HCT116 (cell line): ENCODE results near the gene TRAPPC13. TPM values are rescaled to one million over a fixed set of nuclear protein-coding genes. Genes with fewer than 3 reads are reported as not detected.
A peak's percentile ranks its signal among the peaks of the same experiment; 100 is the strongest.

ENCODE experiments used
- ATAC-seq: fragments of 200-7000 bp; cut with Tn5 transposase; 2 replicates; pipeline ENCODE4 v1.9.1; 2020; ENCODE audit warnings: mild to moderate bottlenecking, moderate library complexity
- BruUV-seq: library from RNA; stranded (reverse); fragments of 400-500 nt; replicated peaks from 2 replicates; lab custom pipeline; 2021; lab: Mats Ljungman, UMichigan
- CTCF ChIA-PET: fragments of 300-600 bp; sonication (Branson Sonifier 250); formaldehyde crosslinking; loops from one replicate; lab custom pipeline; 2021; ENCODE audit warnings: antibody characterized with exemption; lab: Charles Lee
- POLR2A ChIA-PET: fragments of 300-600, 350-600 bp; sonication (Branson Sonifier 250); formaldehyde crosslinking; loops from one replicate; lab custom pipeline; 2021; ENCODE audit warnings: antibody characterized with exemption; lab: Charles Lee
- RAD21 ChIA-PET, 2 experiments: fragments of 300-600 bp; sonication (Branson Sonifier 250); formaldehyde crosslinking; loops; one replicate each; lab custom pipeline; 2023; ENCODE audit warnings: low total read pairs in 2 of 2; ENCODE audit not compliant: uncharacterized antibody in 2 of 2, unreplicated experiment in 2 of 2, low non-redundant PET in 1 of 2; lab: Charles Lee
- DNase-seq: peaks from one replicate; pipeline ENCODE4 v3.0.0-alpha.2; 2010; ENCODE audit warnings: low read depth, low spot score
- H2AFZ ChIP-seq: fragments of 200-600 bp; shearing (Covaris generic), sonication (generic); 2 replicates; pipeline ENCODE4 v1.6.1; 2017; ENCODE audit warnings: low read depth, mixed run types, mixed read lengths, antibody characterized with exemption, low read length; ENCODE audit not compliant: poor library complexity, severe bottlenecking
- H3K27ac ChIP-seq: 2 replicates; pipeline ENCODE4 v1.5.1; 2012; ENCODE audit warnings: low read depth, low read length
- H3K27me3 ChIP-seq: fragments of 200-600 bp; sonication (generic); 2 replicates; pipeline ENCODE4 v1.6.1; 2016; ENCODE audit warnings: mixed run types, low read length, mixed read lengths; ENCODE audit not compliant: insufficient read depth
- H3K36me3 ChIP-seq, 2 experiments: fragments of 200-500 bp in 1 of 2; fragments of 200-600 bp in 1 of 2; sonication (Bioruptor generic) in 1 of 2; sonication (generic) in 1 of 2; 2 replicates each; pipeline versions ENCODE4 v1.5.1 to v1.6.1; 2014 to 2016; ENCODE audit warnings: low read length in 2 of 2, inconsistent platforms in 1 of 2, mixed read lengths in 1 of 2, mixed run types in 1 of 2; ENCODE audit not compliant: insufficient read depth in 2 of 2, control insufficient read depth in 1 of 2
- H3K4me1 ChIP-seq, 2 experiments: fragments of 200-600 bp in 1 of 2; sonication (generic) in 1 of 2; 2 replicates each; pipeline versions ENCODE4 v1.5.1 to v1.6.1; 2012 to 2017; ENCODE audit warnings: low read length in 2 of 2, inconsistent platforms in 1 of 2, mild to moderate bottlenecking in 1 of 2, mixed read lengths in 1 of 2, mixed run types in 1 of 2, moderate library complexity in 1 of 2; ENCODE audit not compliant: insufficient read depth in 2 of 2, control insufficient read depth in 1 of 2
- H3K4me2 ChIP-seq: fragments of 200-600 bp; sonication (generic); 2 replicates; pipeline ENCODE4 v1.6.1; 2017; ENCODE audit warnings: mixed run types, low read length, mixed read lengths
- H3K4me3 ChIP-seq, 2 experiments: fragments of 200-600 bp in 1 of 2; sonication (generic) in 1 of 2; replicated peaks in 1 of 2; 2 replicates each; pipeline ENCODE4 v1.5.1; 2011 to 2016; ENCODE audit warnings: low read length in 2 of 2, control low read depth in 1 of 2, low read depth in 1 of 2, mild to moderate bottlenecking in 1 of 2, mixed read lengths in 1 of 2, mixed run types in 1 of 2
- H3K79me2 ChIP-seq: fragments of 200-600 bp; sonication (generic); 2 replicates; pipeline ENCODE4 v1.6.1; 2017; ENCODE audit warnings: mild to moderate bottlenecking, mixed run types, low read length, moderate library complexity, mixed read lengths; ENCODE audit not compliant: insufficient read depth
- H3K9ac ChIP-seq: fragments of 200-600 bp; sonication (generic); 2 replicates; pipeline ENCODE4 v1.6.1; 2016; ENCODE audit warnings: low read length, mixed read lengths
- H3K9me2 ChIP-seq: fragments of 200-600 bp; sonication (generic), shearing (Covaris generic); 2 replicates; pipeline ENCODE4 v1.6.1; 2017; ENCODE audit warnings: mixed run types, mild to moderate bottlenecking, moderate library complexity; ENCODE audit not compliant: insufficient read depth
- H3K9me3 ChIP-seq, 2 experiments: fragments of 200-500 bp in 1 of 2; fragments of 200-600 bp in 1 of 2; sonication (Bioruptor generic) in 1 of 2; sonication (generic) in 1 of 2; 2 replicates each; pipeline ENCODE4 v1.6.1; 2014 to 2017; ENCODE audit warnings: low read length in 2 of 2, mixed read lengths in 2 of 2, inconsistent platforms in 1 of 2, low read depth in 1 of 2, mild to moderate bottlenecking in 1 of 2, mixed run types in 1 of 2, moderate library complexity in 1 of 2; ENCODE audit not compliant: control insufficient read depth in 1 of 2, insufficient read depth in 1 of 2
- H4K20me1 ChIP-seq: fragments of 200-600 bp; sonication (generic), shearing (Covaris generic); 2 replicates; pipeline ENCODE4 v1.6.1; 2017; ENCODE audit warnings: mixed run types, mild to moderate bottlenecking, moderate library complexity; ENCODE audit not compliant: insufficient read depth
- CEBPB ChIP-seq: IDR thresholded peaks from 2 replicates; pipeline ENCODE4 v1.6.1; 2012; ENCODE audit warnings: low read depth
- EGR1 ChIP-seq: IDR thresholded peaks from 2 replicates; pipeline ENCODE4 v1.6.1; 2012; ENCODE audit warnings: low read depth
- EZH2 ChIP-seq: fragments of 200-600 bp; sonication (generic); IDR thresholded peaks from 2 replicates; pipeline ENCODE4 v1.6.1; 2017; ENCODE audit warnings: antibody characterized with exemption, mixed run types
- FOSL1 ChIP-seq: IDR thresholded peaks from 2 replicates; pipeline ENCODE4 v1.6.1; 2012; ENCODE audit warnings: low read depth
- JUND ChIP-seq: IDR thresholded peaks from 2 replicates; pipeline ENCODE4 v1.6.1; 2012
- POLR2A ChIP-seq: IDR thresholded peaks from 2 replicates; pipeline ENCODE4 v1.7.0; 2011; ENCODE audit warnings: borderline replicate concordance; ENCODE audit not compliant: insufficient read depth, insufficient read length; ENCODE audit errors: extremely low read depth
- REST ChIP-seq: IDR thresholded peaks from 2 replicates; pipeline ENCODE4 v1.6.1; 2012; ENCODE audit warnings: low read depth
- SIN3A ChIP-seq: IDR thresholded peaks from 2 replicates; pipeline ENCODE4 v1.6.1; 2012; ENCODE audit warnings: low read depth
- SP1 ChIP-seq: IDR thresholded peaks from 2 replicates; pipeline ENCODE4 v1.6.1; 2012; ENCODE audit warnings: low read depth
- ZNF274 ChIP-seq: fragments of 200-500 bp; sonication (Bioruptor generic); IDR thresholded peaks from 2 replicates; pipeline ENCODE4 v1.6.1; 2014; ENCODE audit warnings: mild to moderate bottlenecking, low read depth, low read length, inconsistent platforms
- intact Hi-C: fragments of 100-400 bp; cut with micrococcal nuclease; formaldehyde crosslinking; loops from 2 replicates; pipeline ENCODE4 v1.10.0; 2022
- total RNA-seq: library from RNA; stranded (reverse); gene quantifications from one replicate; pipeline ENCODE4 v1.2.1, GENCODE V29; 2021; ENCODE audit not compliant: unreplicated experiment
- TF ChIP-seq, protein P1 (sequence below): IDR thresholded peaks from 2 replicates; pipeline ENCODE4 v1.6.1; 2011; ENCODE audit warnings: mild to moderate bottlenecking, low read length, moderate library complexity; ENCODE audit not compliant: insufficient replicate concordance; ENCODE audit errors: extremely low read depth

Gene TRAPPC13
- total RNA-seq, 1 experiment from 2014 or later: 18.2 TPM

- H3K79me2 ChIP-seq: peaks cover 63% of the 10 kb centered on the region
- POLR2A ChIA-PET: no interaction called here
Measured at GRCh38 chr5:65625743-65626142, 916 bp downstream of the TRAPPC13 start.

More at GRCh38 chr5:65625743-65626142, 916 bp downstream of the TRAPPC13 start:
- H3K9ac ChIP-seq: peak overlapping the region; percentile 78
- no peaks in the 10 kb centered on the region for H3K9me2 ChIP-seq
- H3K27me3 ChIP-seq: no peaks in the 10 kb centered on the region
- H3K27ac ChIP-seq: no peak overlapping the region; the same call in 1 of the 2 replicates
- no peak for TF ChIP-seq SP1
- no peak for TF ChIP-seq JUND
- TF ChIP-seq, protein P1, sequence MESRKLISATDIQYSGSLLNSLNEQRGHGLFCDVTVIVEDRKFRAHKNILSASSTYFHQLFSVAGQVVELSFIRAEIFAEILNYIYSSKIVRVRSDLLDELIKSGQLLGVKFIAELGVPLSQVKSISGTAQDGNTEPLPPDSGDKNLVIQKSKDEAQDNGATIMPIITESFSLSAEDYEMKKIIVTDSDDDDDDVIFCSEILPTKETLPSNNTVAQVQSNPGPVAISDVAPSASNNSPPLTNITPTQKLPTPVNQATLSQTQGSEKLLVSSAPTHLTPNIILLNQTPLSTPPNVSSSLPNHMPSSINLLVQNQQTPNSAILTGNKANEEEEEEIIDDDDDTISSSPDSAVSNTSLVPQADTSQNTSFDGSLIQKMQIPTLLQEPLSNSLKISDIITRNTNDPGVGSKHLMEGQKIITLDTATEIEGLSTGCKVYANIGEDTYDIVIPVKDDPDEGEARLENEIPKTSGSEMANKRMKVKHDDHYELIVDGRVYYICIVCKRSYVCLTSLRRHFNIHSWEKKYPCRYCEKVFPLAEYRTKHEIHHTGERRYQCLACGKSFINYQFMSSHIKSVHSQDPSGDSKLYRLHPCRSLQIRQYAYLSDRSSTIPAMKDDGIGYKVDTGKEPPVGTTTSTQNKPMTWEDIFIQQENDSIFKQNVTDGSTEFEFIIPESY: no peak
- no peak for TF ChIP-seq ZNF274
- no peak for TF ChIP-seq EZH2
- TF ChIP-seq POLR2A: no peak
- no peak for TF ChIP-seq SIN3A
- no peak for TF ChIP-seq REST
- TF ChIP-seq EGR1: no peak
- no peak for TF ChIP-seq CEBPB
- no peak for TF ChIP-seq FOSL1
- TF ChIP-seq, all 23 proteins: peak for 0
- DNase-seq (no peak), ATAC-seq (no peak)
- RAD21 ChIA-PET: no interaction called here
- peaks cover 2 to 17% of the 10 kb centered on the region in 2 experiments; a peak in 2 of 4 replicates for H3K4me1 ChIP-seq
- H4K20me1 ChIP-seq: peaks cover 3% of the 10 kb centered on the region; the same call in 1 of the 2 replicates
- H3K4me2 ChIP-seq: peak overlapping the region; percentile 83
- CTCF ChIA-PET: no interaction called here
- intact Hi-C loops: loop anchor here (2.0 kb wide), 1 partner anchor 63 kb away; the partner anchor contains the start of genes CENPK and PPWD1
- no TSS peak for BruUV-seq
- H3K36me3 ChIP-seq: no peaks in the 10 kb centered on the region
- no peaks in the 10 kb centered on the region for H3K9me3 ChIP-seq
- peak overlapping the region; percentile 78 to 79 for H3K4me3 ChIP-seq
- no peak overlapping the region for H2AFZ ChIP-seq
